ENCODE results near the gene CAPNS1.

Gene CAPNS1

GRCh38 chr19:36139473-36140303 is at the start of gene CAPNS1:
Gene CAPNS1, plus strand, starts transcription at chr19:36140066. Its CDS starts 946 bp downstream, at chr19:36141012.
- DNase-seq: peak; percentile 76

GRCh38 chr19:36090910-36091695 is 48.8 kb upstream of the CAPNS1 start:
- DNase-seq: no peak

GRCh38 chr19:36092566-36092965 is 47.3 kb upstream of the CAPNS1 start:
- no peak for DNase-seq

- DNase-seq: no peak
These were observed 46.7 kb upstream of the CAPNS1 start for GRCh38 chr19:36093146-36093662.

- no peak for DNase-seq
These were observed 46.2 kb upstream of the CAPNS1 start for GRCh38 chr19:36093687-36094086.

GRCh38 chr19:36097036-36097435 is 42.8 kb upstream of the CAPNS1 start:
- DNase-seq: no peak

GRCh38 chr19:36099166-36099785 is 40.6 kb upstream of the CAPNS1 start:
- no peak for DNase-seq

GRCh38 chr19:36100476-36100875 is 39.4 kb upstream of the CAPNS1 start:
- no peak for DNase-seq

GRCh38 chr19:36101550-36102327 is 38.1 kb upstream of the CAPNS1 start:
- DNase-seq: no peak

GRCh38 chr19:36103040-36103626 is 36.7 kb upstream of the CAPNS1 start:
- DNase-seq: no peak

- DNase-seq: no peak
These were observed 35.9 kb upstream of the CAPNS1 start for GRCh38 chr19:36103842-36104552.

- DNase-seq: no peak
These were observed 33.4 kb upstream of the CAPNS1 start for GRCh38 chr19:36106441-36106840.

GRCh38 chr19:36106991-36107390 is 32.9 kb upstream of the CAPNS1 start:
- no peak for DNase-seq

GRCh38 chr19:36108684-36109083 is 31.2 kb upstream of the CAPNS1 start:
- no peak for DNase-seq

- no peak for DNase-seq
These were observed 29.2 kb upstream of the CAPNS1 start, which contains the start of gene OVOL3 for GRCh38 chr19:36110487-36111199. Gene OVOL3, plus strand, starts transcription at chr19:36111143. Its CDS starts 60 bp downstream, at chr19:36111203.

GRCh38 chr19:36111200-36111539 is 28.7 kb upstream of the CAPNS1 start:
- DNase-seq: peak; percentile 32

GRCh38 chr19:36112678-36113077 is 27.2 kb upstream of the CAPNS1 start:
- no peak for DNase-seq

- no peak for DNase-seq
These were observed 26.4 kb upstream of the CAPNS1 start for GRCh38 chr19:36113425-36113824.

GRCh38 chr19:36113894-36114720 is 25.8 kb upstream of the CAPNS1 start:
- no peak for DNase-seq

All from NCI-H524 treated with DMSO at 0.1 percent for 48 hours (cell line).